Measurements from ENCODE around the gene APOBEC4. TPM values are rescaled to one million over a fixed set of nuclear protein-coding genes. Genes with fewer than 3 reads are reported as not detected.

Gene APOBEC4
- total RNA-seq, 2 experiments from 2014 or later: not detected

DNA sequence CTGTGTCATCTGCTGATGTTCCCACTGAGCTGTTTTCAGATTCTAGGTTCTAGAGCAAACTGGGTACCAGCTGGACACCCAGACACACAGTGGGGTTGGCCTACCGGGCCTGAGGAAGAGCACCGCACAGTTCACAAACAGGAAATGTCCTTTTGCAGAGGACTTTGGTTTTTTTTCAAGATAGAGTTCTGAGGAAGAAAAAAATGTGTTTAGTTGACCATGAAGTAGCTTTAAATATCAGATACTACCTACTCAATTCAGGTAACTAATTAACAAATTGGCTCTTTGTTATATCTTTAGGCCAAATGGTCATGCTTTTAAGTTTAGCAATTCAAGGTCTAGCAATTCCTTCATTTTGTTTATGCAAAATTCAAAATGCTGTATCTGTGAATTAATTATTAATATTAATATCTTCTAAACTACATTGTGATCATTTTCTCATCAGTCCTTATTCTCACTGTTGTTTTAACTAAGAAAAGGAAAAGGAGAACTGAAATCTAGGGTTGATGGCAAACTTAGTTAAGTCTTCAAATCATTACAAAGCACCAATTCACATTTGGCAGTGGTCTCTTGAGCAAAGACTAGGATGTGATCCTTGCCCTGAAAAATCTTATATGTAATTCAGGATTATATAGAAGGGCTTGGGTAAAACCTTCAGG, 45.7 kb downstream of the APOBEC4 start:
- Mint-ChIP-seq H3K4me3 (no peak overlapping the region), H3K36me3 (no peaks in the 10 kb centered on the region), H3K9me3 (no peaks in the 10 kb centered on the region), H3K27ac (no peak overlapping the region), H3K27me3 (peaks cover 5% of the 10 kb centered on the region), H3K4me1 (peaks cover 3% of the 10 kb centered on the region)
- no peak for DNase-seq

DNA sequence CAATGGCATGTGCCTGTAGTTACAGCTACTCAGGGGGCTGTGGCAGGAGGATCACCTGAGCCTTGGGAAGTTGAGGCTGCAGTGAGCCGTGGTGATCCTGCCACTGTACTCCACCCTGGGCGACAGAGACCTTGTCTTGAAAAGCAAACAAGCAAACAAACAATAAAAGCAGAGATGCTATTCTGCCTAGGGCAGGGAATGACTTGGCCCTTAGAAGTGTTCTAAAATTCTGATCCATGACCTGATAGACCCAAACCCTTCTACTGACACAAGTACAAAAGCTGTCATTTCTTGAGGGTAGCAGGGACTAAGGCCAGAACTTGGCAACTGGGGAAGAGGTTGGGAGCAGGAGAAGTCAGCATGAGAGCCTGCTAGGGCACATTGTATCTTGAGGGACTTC, 47.2 kb downstream of the APOBEC4 start:
- no peak overlapping the region for H3K4me3 Mint-ChIP-seq
- peaks cover 5% of the 10 kb centered on the region for H3K27me3 Mint-ChIP-seq
- H3K4me1 Mint-ChIP-seq: peaks cover 3% of the 10 kb centered on the region
- H3K36me3 Mint-ChIP-seq: no peaks in the 10 kb centered on the region
- H3K9me3 Mint-ChIP-seq: no peaks in the 10 kb centered on the region
- DNase-seq: no peak
- no peak overlapping the region for H3K27ac Mint-ChIP-seq

DNA sequence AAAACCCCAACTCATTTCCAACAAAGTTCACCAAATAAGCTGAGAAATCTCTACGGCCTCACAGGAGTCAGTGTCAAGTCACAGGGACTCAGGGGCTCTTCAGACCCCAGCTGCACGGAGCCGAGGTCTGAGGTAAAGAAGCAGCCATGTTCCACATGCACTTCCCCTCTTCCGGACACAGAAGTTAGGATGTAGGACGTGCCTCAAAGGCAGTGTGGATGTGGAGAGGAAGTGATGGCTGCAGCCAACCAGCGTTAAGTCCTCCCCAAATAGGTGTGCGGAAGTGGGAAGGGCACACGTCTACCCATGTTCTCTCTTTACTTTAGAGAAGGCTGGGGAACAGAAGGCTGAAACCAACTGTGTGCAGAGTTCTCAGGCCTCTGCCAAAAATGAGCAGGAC, 48.3 kb downstream of the APOBEC4 start:
- DNase-seq: no peak
- H3K4me1 Mint-ChIP-seq: peaks cover 3% of the 10 kb centered on the region
- peaks cover 5% of the 10 kb centered on the region for H3K27me3 Mint-ChIP-seq
- no peak overlapping the region for H3K4me3 Mint-ChIP-seq
- no peaks in the 10 kb centered on the region for H3K9me3 Mint-ChIP-seq
- no peak overlapping the region for H3K27ac Mint-ChIP-seq
- no peaks in the 10 kb centered on the region for H3K36me3 Mint-ChIP-seq

DNA sequence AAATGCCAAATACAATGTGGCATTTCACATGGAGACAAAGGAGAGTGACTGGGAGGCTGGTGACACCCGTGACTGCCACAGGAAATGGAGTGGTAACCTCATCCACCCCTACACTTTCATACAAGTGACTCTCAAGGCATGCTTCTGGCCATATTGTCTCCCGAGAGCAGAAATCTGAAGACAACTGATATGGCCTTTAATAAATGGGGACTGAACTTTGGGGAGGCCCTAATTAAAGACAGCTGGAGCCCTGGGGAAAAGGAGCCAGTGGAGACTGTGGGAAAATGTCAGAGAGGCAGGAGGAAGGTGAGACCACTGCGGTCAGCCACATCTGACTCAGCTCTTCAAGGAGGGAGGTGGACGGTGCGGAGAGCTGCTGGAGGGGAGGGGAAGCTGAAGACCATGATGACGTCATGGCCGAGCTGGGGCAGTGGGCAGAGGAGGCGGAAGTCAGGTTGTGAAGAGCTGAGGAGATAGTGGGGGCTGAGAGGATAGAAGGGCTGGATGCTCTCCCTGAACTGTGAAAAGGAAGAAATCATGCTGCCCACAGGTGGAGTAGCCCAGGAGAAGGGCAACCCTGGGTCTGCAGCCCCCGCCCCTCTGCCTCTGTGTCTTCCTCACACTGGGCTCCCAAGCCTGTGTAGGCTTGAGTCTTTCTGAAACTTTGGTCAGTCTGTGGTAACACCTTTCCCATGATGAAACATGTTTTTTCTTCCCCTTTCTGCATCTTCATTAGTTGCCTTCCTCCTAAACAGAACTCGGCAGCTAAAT, 48.9 kb downstream of the APOBEC4 start:
- Mint-ChIP-seq H3K27me3 (peaks cover 5% of the 10 kb centered on the region), H3K4me1 (peaks cover 3% of the 10 kb centered on the region), H3K27ac (no peak overlapping the region), H3K36me3 (no peaks in the 10 kb centered on the region), H3K9me3 (no peaks in the 10 kb centered on the region), H3K4me3 (no peak overlapping the region)
- no peak for DNase-seq

DNA sequence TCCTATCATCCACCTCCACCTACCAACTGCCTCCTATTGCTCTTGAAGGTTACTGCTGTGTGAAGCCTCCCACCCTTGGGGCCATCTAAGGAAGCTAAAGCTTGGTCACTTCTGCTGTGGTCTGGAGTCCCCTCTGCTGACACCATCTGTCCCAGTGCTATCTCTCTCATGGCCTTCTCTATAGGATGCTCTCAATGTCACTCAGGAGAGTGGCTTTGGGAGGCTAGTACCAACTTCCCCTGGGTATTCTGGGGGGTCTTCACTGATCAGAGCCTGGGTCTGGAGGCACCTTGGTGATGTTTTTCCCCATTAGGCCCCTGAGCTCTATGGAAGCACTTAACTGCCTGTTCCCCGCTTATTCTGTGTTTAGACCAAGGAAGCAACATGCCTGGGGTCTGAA, 50.6 kb downstream of the APOBEC4 start:
- no peak overlapping the region for H3K27ac Mint-ChIP-seq
- DNase-seq: no peak
- H3K9me3 Mint-ChIP-seq: no peaks in the 10 kb centered on the region
- peaks cover 9% of the 10 kb centered on the region for H3K4me1 Mint-ChIP-seq
- peaks cover 5% of the 10 kb centered on the region for H3K27me3 Mint-ChIP-seq
- H3K4me3 Mint-ChIP-seq: no peak overlapping the region
- no peaks in the 10 kb centered on the region for H3K36me3 Mint-ChIP-seq

DNA sequence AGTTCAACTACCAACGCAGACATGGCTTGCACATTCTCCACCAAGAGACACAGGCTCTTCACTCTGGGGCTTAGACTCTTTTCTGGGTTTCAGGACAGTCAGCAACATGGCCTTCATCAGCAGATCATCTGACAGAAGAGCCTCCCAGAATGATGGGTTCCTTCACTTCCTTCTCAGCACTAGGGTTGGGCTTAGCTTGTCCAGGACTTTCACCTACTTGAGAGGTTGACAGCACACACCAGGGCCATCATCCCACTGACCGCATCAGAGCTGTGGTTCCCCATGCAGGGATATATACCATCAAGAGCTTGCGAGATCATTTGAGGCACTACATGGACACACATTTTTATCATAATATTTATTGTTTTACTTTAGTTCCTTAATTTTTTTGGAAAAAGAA, 52.5 kb downstream of the APOBEC4 start:
- Mint-ChIP-seq H3K36me3 (no peaks in the 10 kb centered on the region), H3K4me1 (peaks cover 9% of the 10 kb centered on the region), H3K9me3 (no peaks in the 10 kb centered on the region)

DNA sequence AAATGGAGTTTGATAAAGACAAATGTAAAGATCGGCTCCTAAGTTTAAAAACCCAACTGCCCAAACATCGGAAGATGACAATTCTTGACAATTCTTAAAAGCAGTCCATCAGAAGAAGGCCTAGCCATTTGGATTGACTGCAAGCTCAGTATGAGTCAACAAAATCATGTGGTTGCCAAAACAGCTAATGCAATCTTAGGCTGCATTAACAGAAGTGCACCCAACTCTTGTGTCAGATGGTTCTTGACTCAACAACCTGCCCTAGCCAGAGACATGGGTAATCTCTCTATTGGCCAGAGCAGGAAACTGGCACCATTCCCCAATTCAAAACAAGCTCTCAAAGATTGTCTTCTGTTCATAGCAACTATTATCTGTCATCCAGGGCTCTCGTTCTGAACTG, 53.0 kb downstream of the APOBEC4 start:
- Mint-ChIP-seq H3K4me3 (no peak overlapping the region), H3K36me3 (no peaks in the 10 kb centered on the region), H3K4me1 (peaks cover 9% of the 10 kb centered on the region), H3K27ac (no peak overlapping the region), H3K9me3 (no peaks in the 10 kb centered on the region), H3K27me3 (peaks cover 6% of the 10 kb centered on the region)
- DNase-seq: no peak

More for the DNA sequence above, 52.5 kb downstream of the APOBEC4 start:
- peaks cover 7% of the 10 kb centered on the region for H3K27me3 Mint-ChIP-seq
- no peak overlapping the region for H3K27ac Mint-ChIP-seq
- no peak for DNase-seq
- H3K4me3 Mint-ChIP-seq: no peak overlapping the region

DNA sequence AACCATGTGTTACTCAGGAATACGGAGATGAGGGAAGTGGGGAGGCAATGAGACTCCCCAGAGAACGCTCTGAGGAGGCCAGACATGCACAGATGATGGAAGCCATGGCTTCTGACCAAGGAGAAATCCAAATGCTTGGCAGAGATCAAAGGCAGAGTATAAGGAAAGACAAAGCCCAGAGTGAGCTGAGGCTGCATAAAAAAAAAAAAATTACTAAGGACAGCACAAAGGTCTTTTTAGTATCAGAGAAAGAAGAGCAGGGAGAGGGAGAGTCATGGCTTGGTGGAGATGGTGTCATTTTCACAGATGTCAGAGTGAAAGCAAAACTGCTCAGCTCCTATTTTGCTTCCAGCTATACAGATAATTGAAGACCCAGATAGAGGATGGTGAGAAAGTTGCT, 54.7 kb downstream of the APOBEC4 start:
- no peak for DNase-seq
- Mint-ChIP-seq H3K36me3 (no peaks in the 10 kb centered on the region), H3K4me1 (peaks cover 7% of the 10 kb centered on the region), H3K27ac (no peak overlapping the region), H3K4me3 (no peak overlapping the region), H3K9me3 (no peaks in the 10 kb centered on the region), H3K27me3 (peaks cover 6% of the 10 kb centered on the region)

DNA sequence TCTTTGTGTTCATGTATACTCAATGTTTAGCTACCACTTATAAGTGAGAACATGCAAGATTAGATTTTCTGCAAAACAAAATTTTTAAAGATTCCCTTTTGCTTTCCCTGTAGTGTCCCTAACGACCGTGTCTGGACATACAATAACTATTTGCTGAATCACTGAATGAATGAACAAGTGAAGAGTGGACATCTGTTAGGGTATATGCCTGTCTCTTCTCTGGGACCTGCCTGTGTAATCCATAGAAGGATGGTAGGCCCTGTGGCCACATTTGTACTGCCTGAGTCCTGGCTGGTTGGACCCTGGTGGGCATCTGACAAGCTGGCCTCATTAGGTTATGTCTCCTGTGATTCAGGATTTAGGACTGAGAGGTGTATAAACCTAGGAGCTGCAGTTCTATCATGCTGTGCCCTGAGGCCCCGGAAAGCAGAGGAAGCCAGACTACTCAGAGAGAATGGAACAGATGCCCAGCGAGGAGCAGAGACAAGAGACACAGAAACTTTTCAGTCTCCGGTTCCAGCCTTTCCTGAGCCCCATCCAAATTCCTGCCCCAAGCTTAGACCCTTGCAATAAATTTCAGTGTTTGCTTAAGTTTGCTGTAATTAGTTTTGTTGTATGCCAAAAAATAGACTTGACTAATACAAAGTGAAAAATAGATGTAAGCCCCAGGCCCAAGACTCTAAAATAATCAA, 55.3 kb downstream of the APOBEC4 start:
- Mint-ChIP-seq H3K4me1 (peaks cover 12% of the 10 kb centered on the region), H3K4me3 (no peak overlapping the region), H3K36me3 (no peaks in the 10 kb centered on the region), H3K9me3 (no peaks in the 10 kb centered on the region), H3K27me3 (peaks cover 6% of the 10 kb centered on the region), H3K27ac (no peak overlapping the region)
- DNase-seq: no peak

DNA sequence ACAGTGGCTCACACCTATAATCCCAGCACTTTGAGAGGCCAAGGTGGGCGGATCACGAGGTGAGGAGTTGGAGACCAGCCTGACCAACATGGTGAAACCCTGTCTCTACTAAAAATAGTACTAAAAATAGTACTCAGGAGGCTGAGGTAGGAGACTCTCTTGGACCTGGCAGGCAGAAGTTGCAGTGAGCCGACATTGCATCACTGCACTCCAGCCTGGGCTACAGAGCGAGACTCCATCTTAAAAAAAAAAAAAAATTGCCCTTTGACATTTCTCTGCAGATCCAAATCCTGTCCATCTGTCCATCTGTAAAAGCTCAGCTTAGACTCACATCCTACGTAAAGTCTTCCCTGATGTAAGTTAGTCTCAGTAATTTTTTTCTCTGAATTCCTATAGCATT, 56.6 kb downstream of the APOBEC4 start:
- H3K36me3 Mint-ChIP-seq: no peaks in the 10 kb centered on the region
- DNase-seq: no peak
- no peak overlapping the region for H3K27ac Mint-ChIP-seq
- peaks cover 6% of the 10 kb centered on the region for H3K27me3 Mint-ChIP-seq
- H3K4me3 Mint-ChIP-seq: no peak overlapping the region
- H3K4me1 Mint-ChIP-seq: peaks cover 12% of the 10 kb centered on the region
- H3K9me3 Mint-ChIP-seq: no peaks in the 10 kb centered on the region

Other genes starting within 250 kb of the APOBEC4 start
- not detected for gene NMNAT2, start 234.9 kb downstream of the APOBEC4 start, total RNA-seq
- gene SMG7, start 180.8 kb downstream of the APOBEC4 start, total RNA-seq: 10 to 100 TPM; 61.4 to 65.1 TPM
- 1 to 10 TPM; 4.0 to 5.4 TPM for gene NCF2, start 62.9 kb downstream of the APOBEC4 start, total RNA-seq
- 100 to 1,000 TPM; 130 to 136 TPM for gene ARPC5, start 17.5 kb downstream of the APOBEC4 start, total RNA-seq
- gene RGL1, start 151.8 kb upstream of the APOBEC4 start, total RNA-seq: 1 to 10 TPM; 1.6 to 1.7 TPM